Prostate gland (tissue), 2 donors: Measurements from ENCODE around the gene MYO1D. TPM values are rescaled to one million over a fixed set of nuclear protein-coding genes. Genes with fewer than 3 reads are reported as not detected.

ENCODE experiments used
- DNase-seq: peaks from one replicate; pipeline ENCODE4 v3.0.0-alpha.2; 2019; ENCODE audit warnings: low spot score
- H3K27ac ChIP-seq, 2 donors: fragments of 200-600 bp; sonication (generic); 2 replicates each; pipeline ENCODE4 v1.5.1; 2017 to 2019
- H3K27me3 ChIP-seq: fragments of 200-600 bp; sonication (generic); replicated peaks from 2 replicates; pipeline ENCODE4 v1.5.1; 2019; ENCODE audit not compliant: insufficient read depth
- H3K36me3 ChIP-seq, 2 donors: fragments of 200-600 bp; sonication (generic); 1 replicate in 1 of 2; 2 replicates in 1 of 2; pipeline versions ENCODE4 v1.5.1 to v1.8.1; 2017 to 2019
- H3K4me1 ChIP-seq: fragments of 200-600 bp; sonication (generic); replicated peaks from 2 replicates; pipeline ENCODE4 v1.5.1; 2019
- H3K4me3 ChIP-seq, 2 donors: fragments of 200-600 bp; sonication (generic); 2 replicates each; pipeline ENCODE4 v1.5.1; 2017 to 2019
- H3K9me3 ChIP-seq: fragments of 200-600 bp; sonication (generic); 2 replicates; pipeline ENCODE4 v1.5.1; 2017
- CTCF ChIP-seq, 4 experiments: fragments of 200-600 bp in 2 of 4; fragments of 450-650 bp in 2 of 4; sonication (generic) in 2 of 4; IDR thresholded peaks; 1 replicate in 3 of 4; 2 replicates in 1 of 4; pipeline ENCODE4 v1.5.1; 2016 to 2019; ENCODE audit warnings: antibody characterized with exemption in 4 of 4, mild to moderate bottlenecking in 2 of 4, moderate library complexity in 2 of 4
- POLR2A ChIP-seq: fragments of 450-650 bp; IDR thresholded peaks from one replicate; pipeline ENCODE4 v1.6.1; 2016; ENCODE audit warnings: antibody characterized with exemption, mild to moderate bottlenecking
- POLR2AphosphoS5 ChIP-seq: sonication (generic); formaldehyde crosslinking; IDR thresholded peaks from one replicate; pipeline ENCODE4 v1.6.1; 2017; ENCODE audit warnings: antibody characterized with exemption
- WGBS: methylation state at CpG from one replicate; pipeline ENCODE4 v1.1.5; 2018; 5-methylcytosine and 5-hydroxymethylcytosine counted together
- intact Hi-C: fragments of 100-400 bp; cut with DNase I; formaldehyde crosslinking; loops from one replicate; pipeline ENCODE4 v1.14.2; 2022
- total RNA-seq, 2 donors: library from RNA; depleted of rRNA; stranded (reverse); fragments of >200 nt; gene quantifications; one replicate each; pipeline ENCODE4 v1.1.0, GENCODE V29; 2016

Gene MYO1D
- total RNA-seq, 2 donors from 2014 or later: 44.2 to 45.2 TPM

- H3K36me3 ChIP-seq: peaks cover 2 to 10% of the 10 kb centered on the region in 2 donors
These were observed 405.3 kb downstream of the MYO1D start for GRCh38 chr17:32471652-32472051.

GRCh38 chr17:32470405-32471167, 406.3 kb downstream of the MYO1D start:
- 86% methylated on average over 6 of the region's 6 CpGs for WGBS
- TF ChIP-seq POLR2A (no peak), POLR2AphosphoS5 (no peak), CTCF (IDR thresholded peaks at IDR 0.05) (no peak)
- no peaks in the 10 kb centered on the region for H3K9me3 ChIP-seq
- no peak overlapping the region for H3K4me3 ChIP-seq
- H3K27me3 ChIP-seq: no peaks in the 10 kb centered on the region
- no peaks in the 10 kb centered on the region for H3K4me1 ChIP-seq
- peaks cover 2 to 5% of the 10 kb centered on the region in 2 donors for H3K36me3 ChIP-seq
- DNase-seq: no peak
- intact Hi-C loops: no loop called here
- H3K27ac ChIP-seq: no peak overlapping the region

More at GRCh38 chr17:32471652-32472051, 405.3 kb downstream of the MYO1D start:
- Histone ChIP-seq H3K4me3 (no peak overlapping the region), H3K27ac (no peak overlapping the region), H3K9me3 (no peaks in the 10 kb centered on the region), H3K4me1 (no peaks in the 10 kb centered on the region), H3K27me3 (no peaks in the 10 kb centered on the region)
- no peak for DNase-seq
- WGBS: 95% methylated on average over 4 of the region's 4 CpGs
- intact Hi-C loops: no loop called here
- no peak for TF ChIP-seq POLR2AphosphoS5
- TF ChIP-seq POLR2A: no peak
- TF ChIP-seq CTCF (IDR thresholded peaks at IDR 0.05): no peak

GRCh38 chr17:32467949-32468348, 409.0 kb downstream of the MYO1D start:
- Histone ChIP-seq H3K4me1 (no peaks in the 10 kb centered on the region), H3K36me3 (no peaks in the 10 kb centered on the region), H3K9me3 (no peaks in the 10 kb centered on the region), H3K4me3 (no peak overlapping the region), H3K27ac (no peak overlapping the region), H3K27me3 (no peaks in the 10 kb centered on the region)
- intact Hi-C loops: no loop called here
- TF ChIP-seq POLR2A (no peak), POLR2AphosphoS5 (no peak), CTCF (IDR thresholded peaks at IDR 0.05) (no peak)
- DNase-seq: no peak
- 96% methylated on average over 7 of the region's 7 CpGs for WGBS

- Histone ChIP-seq H3K36me3 (no peaks in the 10 kb centered on the region), H3K27me3 (no peaks in the 10 kb centered on the region), H3K27ac (no peak overlapping the region), H3K4me1 (no peaks in the 10 kb centered on the region), H3K4me3 (no peak overlapping the region), H3K9me3 (no peaks in the 10 kb centered on the region)
- TF ChIP-seq CTCF (IDR thresholded peaks at IDR 0.05): no peak
- no peak for TF ChIP-seq POLR2AphosphoS5
- no peak for TF ChIP-seq POLR2A
- intact Hi-C loops: no loop called here
- DNase-seq: no peak
- WGBS: 71% methylated on average over 1 of the region's 1 CpG
These were observed 412.6 kb downstream of the MYO1D start for GRCh38 chr17:32464374-32464773.

- no peak for DNase-seq
- Histone ChIP-seq H3K4me3 (no peak overlapping the region), H3K36me3 (no peaks in the 10 kb centered on the region), H3K27me3 (no peaks in the 10 kb centered on the region), H3K9me3 (no peaks in the 10 kb centered on the region), H3K4me1 (no peaks in the 10 kb centered on the region), H3K27ac (no peak overlapping the region)
- TF ChIP-seq CTCF (IDR thresholded peaks at IDR 0.05) (no peak), POLR2AphosphoS5 (no peak), POLR2A (no peak)
- intact Hi-C loops: no loop called here
- WGBS: 91% methylated on average over 3 of the region's 3 CpGs
These were observed 413.6 kb downstream of the MYO1D start for GRCh38 chr17:32463304-32463703.
